ENCODE results near the gene MTPN. TPM values are rescaled to one million over a fixed set of nuclear protein-coding genes. Genes with fewer than 3 reads are reported as not detected.

The MTPN gene
- total RNA-seq, 2 experiments from 2014 or later = 88.4 to 94.0 TPM

DNA sequence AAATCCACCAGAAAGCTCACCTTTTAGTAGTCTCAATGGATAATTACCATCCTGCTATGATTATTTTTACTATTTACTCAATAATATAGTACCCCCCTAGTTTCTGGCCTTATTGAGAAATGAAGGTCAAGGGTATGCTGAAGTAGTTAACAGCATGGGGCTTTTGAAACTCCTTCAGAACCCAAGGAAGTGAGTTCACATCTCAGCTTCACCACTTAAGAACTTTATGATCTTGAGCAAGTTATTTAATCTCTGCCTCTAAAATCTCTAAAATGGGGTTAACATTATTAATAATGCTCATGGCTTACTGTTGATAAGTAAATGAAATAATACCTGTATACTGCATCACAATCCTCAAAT is 5.8 kb downstream of the MTPN start:
- Mint-ChIP-seq H3K9me3 (no peaks in the 10 kb centered on the region), H3K27me3 (no peaks in the 10 kb centered on the region), H3K4me3 (no peak overlapping the region), H3K4me1 (ENCODE audit: low read depth) (peaks cover 89% of the 10 kb centered on the region), H3K27ac (no peak overlapping the region), H3K36me3 (ENCODE audit: low read depth) (peaks cover 72% of the 10 kb centered on the region)
- H3K27ac ChIP-seq (ENCODE audit: low read depth in 1 of 2, low read length in 2 of 2) = no peak overlapping the region
- no peak for DNase-seq
- peaks cover 33% of the 10 kb centered on the region for H3K4me1 ChIP-seq (ENCODE audit: insufficient read depth, low read length)
- H3K4me3 ChIP-seq (ENCODE audit: low read length) = no peak overlapping the region
- H3K27me3 ChIP-seq (ENCODE audit: control insufficient read depth in 1 of 2, insufficient read depth in 2 of 2, low read length in 2 of 2) = no peaks in the 10 kb centered on the region
- no peak for ATAC-seq (ENCODE audit: poor library complexity)
- intact Hi-C loops (cut with DNase I, micrococcal nuclease) = no loop called here
- peaks cover 47% of the 10 kb centered on the region for H3K36me3 ChIP-seq (ENCODE audit: insufficient read depth, low read length)
- ChIA-PET CTCF (interaction anchor here (0.7 kb wide), 1 partner anchor 12 kb away, joined by 3 read pairs; no protein-coding TSS in a partner anchor), POLR2A (no interaction called here)
- no peaks in the 10 kb centered on the region for H3K9me3 ChIP-seq (ENCODE audit: control insufficient read depth in 1 of 2, insufficient read depth in 1 of 2, low read length in 2 of 2)
- TF ChIP-seq, protein P1, sequence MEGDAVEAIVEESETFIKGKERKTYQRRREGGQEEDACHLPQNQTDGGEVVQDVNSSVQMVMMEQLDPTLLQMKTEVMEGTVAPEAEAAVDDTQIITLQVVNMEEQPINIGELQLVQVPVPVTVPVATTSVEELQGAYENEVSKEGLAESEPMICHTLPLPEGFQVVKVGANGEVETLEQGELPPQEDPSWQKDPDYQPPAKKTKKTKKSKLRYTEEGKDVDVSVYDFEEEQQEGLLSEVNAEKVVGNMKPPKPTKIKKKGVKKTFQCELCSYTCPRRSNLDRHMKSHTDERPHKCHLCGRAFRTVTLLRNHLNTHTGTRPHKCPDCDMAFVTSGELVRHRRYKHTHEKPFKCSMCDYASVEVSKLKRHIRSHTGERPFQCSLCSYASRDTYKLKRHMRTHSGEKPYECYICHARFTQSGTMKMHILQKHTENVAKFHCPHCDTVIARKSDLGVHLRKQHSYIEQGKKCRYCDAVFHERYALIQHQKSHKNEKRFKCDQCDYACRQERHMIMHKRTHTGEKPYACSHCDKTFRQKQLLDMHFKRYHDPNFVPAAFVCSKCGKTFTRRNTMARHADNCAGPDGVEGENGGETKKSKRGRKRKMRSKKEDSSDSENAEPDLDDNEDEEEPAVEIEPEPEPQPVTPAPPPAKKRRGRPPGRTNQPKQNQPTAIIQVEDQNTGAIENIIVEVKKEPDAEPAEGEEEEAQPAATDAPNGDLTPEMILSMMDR (IDR thresholded peaks at IDR 0.05) = no peak

- Mint-ChIP-seq H3K4me3 (peak overlapping the region; percentile 1), H3K4me1 (ENCODE audit: low read depth) (peaks cover 89% of the 10 kb centered on the region), H3K27me3 (no peaks in the 10 kb centered on the region), H3K9me3 (no peaks in the 10 kb centered on the region), H3K36me3 (ENCODE audit: low read depth) (peaks cover 76% of the 10 kb centered on the region), H3K27ac (no peak overlapping the region)
- TF ChIP-seq, protein P1 (IDR thresholded peaks at IDR 0.05) = no peak
- POLR2A ChIA-PET = no interaction called here
- intact Hi-C loops (cut with DNase I, micrococcal nuclease) = no loop called here
- ATAC-seq (ENCODE audit: poor library complexity) (no peak), DNase-seq (peak in 2 of 14 experiments; percentile 18 to 22)
- Histone ChIP-seq H3K9me3 (ENCODE audit: control insufficient read depth in 1 of 2, insufficient read depth in 1 of 2, low read length in 2 of 2) (no peaks in the 10 kb centered on the region), H3K36me3 (ENCODE audit: insufficient read depth, low read length) (peaks cover 50% of the 10 kb centered on the region), H3K4me1 (ENCODE audit: insufficient read depth, low read length) (peaks cover 34% of the 10 kb centered on the region), H3K27ac (ENCODE audit: low read depth in 1 of 2, low read length in 2 of 2) (no peak overlapping the region), H3K4me3 (ENCODE audit: low read length) (no peak overlapping the region), H3K27me3 (ENCODE audit: control insufficient read depth in 1 of 2, insufficient read depth in 2 of 2, low read length in 2 of 2) (no peaks in the 10 kb centered on the region)
- CTCF ChIA-PET = no interaction called here
Measured at GRCh38 chr7:135970682-135971365, 6.3 kb downstream of the MTPN start.

DNA sequence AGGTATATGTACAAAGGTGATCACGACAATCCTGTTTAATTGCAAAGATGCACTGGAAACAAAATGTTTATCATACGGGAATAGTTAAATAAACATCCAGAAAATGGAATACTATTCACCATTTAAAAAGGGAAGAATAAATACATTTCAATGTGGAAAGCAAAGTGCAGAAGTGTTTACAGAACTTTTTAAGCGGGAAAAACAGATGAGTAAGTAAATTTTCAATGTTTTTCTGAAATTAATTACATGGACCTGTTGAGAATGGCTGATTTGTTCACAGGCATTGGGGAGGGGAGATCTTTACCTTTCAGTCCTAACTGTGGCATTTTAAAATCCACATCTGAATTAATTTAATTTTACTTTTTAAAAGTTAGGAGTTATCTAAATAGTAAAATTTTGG is 7.1 kb downstream of the MTPN start:
- peaks cover 50% of the 10 kb centered on the region for H3K36me3 ChIP-seq (ENCODE audit: insufficient read depth, low read length)

More for the DNA sequence above, 7.1 kb downstream of the MTPN start:
- DNase-seq (no peak), ATAC-seq (ENCODE audit: poor library complexity) (no peak)
- intact Hi-C loops (cut with DNase I, micrococcal nuclease) = no loop called here
- CTCF ChIA-PET = no interaction called here
- H3K4me3 Mint-ChIP-seq = no peak overlapping the region
- H3K9me3 Mint-ChIP-seq = no peaks in the 10 kb centered on the region
- no peak overlapping the region for H3K27ac ChIP-seq (ENCODE audit: low read depth in 1 of 2, low read length in 2 of 2)
- POLR2A ChIA-PET = no interaction called here
- peaks cover 91% of the 10 kb centered on the region for H3K4me1 Mint-ChIP-seq (ENCODE audit: low read depth)
- peaks cover 78% of the 10 kb centered on the region for H3K36me3 Mint-ChIP-seq (ENCODE audit: low read depth)
- TF ChIP-seq, protein P1 (IDR thresholded peaks at IDR 0.05) = no peak
- H3K9me3 ChIP-seq (ENCODE audit: control insufficient read depth in 1 of 2, insufficient read depth in 1 of 2, low read length in 2 of 2) = no peaks in the 10 kb centered on the region
- H3K4me1 ChIP-seq (ENCODE audit: insufficient read depth, low read length) = peaks cover 29% of the 10 kb centered on the region
- H3K27me3 Mint-ChIP-seq = no peaks in the 10 kb centered on the region
- no peak overlapping the region for H3K4me3 ChIP-seq (ENCODE audit: low read length)
- no peaks in the 10 kb centered on the region for H3K27me3 ChIP-seq (ENCODE audit: control insufficient read depth in 1 of 2, insufficient read depth in 2 of 2, low read length in 2 of 2)
- no peak overlapping the region for H3K27ac Mint-ChIP-seq

Data from CD4-positive, alpha-beta T cell (primary cell).